SU-DHL-6 (cell line): ENCODE results near the gene SEZ6L.

Experiments used
- CTCF ChIP-seq: fragments of 200-600 bp; sonication (generic); IDR thresholded peaks from one replicate; pipeline ENCODE4 v1.5.1; 2017; ENCODE audit warnings: antibody characterized with exemption, mild to moderate bottlenecking, low read length, moderate library complexity; ENCODE audit not compliant: insufficient read depth, poor library complexity, severe bottlenecking
- EZH2phosphoT487 ChIP-seq: fragments of 200-600 bp; sonication (generic), shearing (Covaris generic); conservative IDR thresholded peaks from 2 replicates; pipeline ENCODE4 v1.6.1; 2018; ENCODE audit warnings: mild to moderate bottlenecking, antibody characterized with exemption, low read length, moderate library complexity, mixed read lengths

GRCh38 chr22:26265909-26266308 is 96.6 kb downstream of the SEZ6L start:
- TF ChIP-seq EZH2phosphoT487 = no peak
- no peak for TF ChIP-seq CTCF
